Measurements from ENCODE around the gene PRKCE. TPM values are rescaled to one million over a fixed set of nuclear protein-coding genes. Genes with fewer than 3 reads are reported as not detected.

The PRKCE gene
- total RNA-seq, 1 experiment from 2014 or later, result 12.1 TPM

DNA sequence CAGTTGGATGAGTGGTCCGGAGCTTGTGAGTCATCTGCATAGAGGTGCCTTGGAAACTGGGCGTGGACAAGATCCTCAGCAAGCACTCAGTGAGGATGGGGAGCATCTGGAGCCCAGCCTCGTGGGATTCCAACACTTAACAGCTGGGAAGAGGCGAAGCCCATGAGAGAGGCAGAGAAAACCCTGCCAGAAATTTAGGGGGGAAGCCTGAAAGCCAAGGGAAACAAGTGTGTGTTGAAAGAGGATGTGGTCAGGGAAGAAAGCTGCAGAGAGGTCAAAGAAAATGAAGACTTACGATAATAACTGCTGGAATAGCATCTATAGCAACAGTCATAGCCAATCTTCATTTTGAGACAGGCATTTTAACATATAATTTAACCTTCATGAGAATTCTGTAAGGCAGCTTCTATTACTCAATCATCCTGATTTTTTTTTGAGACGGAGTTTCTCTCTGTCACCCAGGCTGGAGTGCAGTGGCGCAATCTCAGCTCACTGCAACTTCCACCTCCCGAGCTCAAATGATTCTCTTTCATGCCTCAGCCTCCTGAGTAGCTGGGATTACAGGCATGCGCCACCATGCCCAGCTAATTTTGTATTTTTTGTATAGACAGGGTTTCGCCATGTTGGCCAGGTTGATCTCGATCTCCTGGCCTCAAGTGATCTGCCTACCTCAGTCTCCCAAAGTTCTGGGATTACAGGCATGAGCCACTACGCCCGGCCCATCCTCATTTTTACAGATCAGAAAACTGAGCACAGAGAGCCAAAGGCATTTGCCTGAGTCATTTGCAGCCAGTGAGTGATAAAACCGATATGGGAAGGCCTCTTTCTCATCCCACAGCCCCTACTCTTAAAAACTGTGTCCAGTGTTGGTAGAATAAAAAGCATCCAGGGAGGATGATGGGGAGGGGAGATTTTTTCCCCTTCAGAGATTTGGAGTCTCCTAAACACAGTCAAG lies 431.3 kb downstream of the PRKCE start:
- Mint-ChIP-seq H3K27me3 (ENCODE audit: insufficient read depth, unreplicated experiment) (no peaks in the 10 kb centered on the region), H3K9me3 (ENCODE audit: unreplicated experiment) (no peaks in the 10 kb centered on the region), H3K4me3 (ENCODE audit: unreplicated experiment) (no peak overlapping the region), H3K27ac (ENCODE audit: low read depth, unreplicated experiment) (no peak overlapping the region), H3K36me3 (ENCODE audit: insufficient read depth, unreplicated experiment) (no peaks in the 10 kb centered on the region), H3K4me1 (ENCODE audit: insufficient read depth, unreplicated experiment) (peaks cover 14% of the 10 kb centered on the region)
- peak; percentile 89 for DNase-seq (ENCODE audit: unreplicated experiment)
- intact Hi-C loops (cut with micrococcal nuclease), result no loop called here
- no peak for TF ChIP-seq CTCF (IDR thresholded peaks at IDR 0.05; ENCODE audit: unreplicated experiment)
- CTCF ChIA-PET, result interaction anchor here (0.5 to 1.3 kb wide), 2 partner anchors 20 to 62 kb away, joined by 3 to 9 read pairs; no protein-coding TSS in a partner anchor
- BruUV-seq (replicated peaks), result no TSS peak
- POLR2A ChIA-PET, result interaction anchor here (1.1 kb wide), 1 partner anchor 13 kb away, joined by 3 read pairs; no protein-coding TSS in a partner anchor

DNA sequence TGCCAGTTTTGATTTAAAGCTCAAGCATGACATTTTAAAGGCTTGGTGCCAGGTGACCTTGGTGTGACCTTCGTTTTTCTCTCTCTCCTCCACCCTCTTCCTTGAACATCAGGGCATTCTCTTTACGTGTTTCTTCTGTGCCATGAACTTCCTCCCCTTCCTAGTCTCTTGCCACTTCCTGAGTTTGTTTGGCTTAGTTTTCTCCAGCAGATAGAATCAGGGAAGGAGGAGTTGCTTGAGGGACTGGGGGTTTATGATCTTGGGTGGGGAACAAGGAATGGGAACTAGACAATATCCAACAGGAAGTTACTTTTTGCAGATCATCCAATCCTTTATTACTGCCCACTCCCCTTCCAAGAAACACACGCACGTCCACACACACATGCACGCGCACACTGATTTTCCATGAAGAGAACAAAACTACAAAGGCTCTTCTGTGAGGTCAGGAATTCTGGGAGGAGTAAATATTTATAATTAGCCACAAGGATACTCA lies 435.1 kb downstream of the PRKCE start:
- no peak overlapping the region for H3K4me3 Mint-ChIP-seq (ENCODE audit: unreplicated experiment)
- POLR2A ChIA-PET, result no interaction called here
- no peaks in the 10 kb centered on the region for H3K27me3 Mint-ChIP-seq (ENCODE audit: insufficient read depth, unreplicated experiment)
- CTCF ChIA-PET, result interaction anchor here (1.0 to 1.1 kb wide), 2 partner anchors 24 to 792 kb away, joined by 3 read pairs; no protein-coding TSS in a partner anchor
- no TSS peak for BruUV-seq (replicated peaks)
- DNase-seq (ENCODE audit: unreplicated experiment), result no peak
- H3K4me1 Mint-ChIP-seq (ENCODE audit: insufficient read depth, unreplicated experiment), result peaks cover 9% of the 10 kb centered on the region
- no peaks in the 10 kb centered on the region for H3K9me3 Mint-ChIP-seq (ENCODE audit: unreplicated experiment)
- intact Hi-C loops (cut with micrococcal nuclease), result no loop called here
- no peak overlapping the region for H3K27ac Mint-ChIP-seq (ENCODE audit: low read depth, unreplicated experiment)
- H3K36me3 Mint-ChIP-seq (ENCODE audit: insufficient read depth, unreplicated experiment), result peaks cover 9% of the 10 kb centered on the region
- TF ChIP-seq CTCF (IDR thresholded peaks at IDR 0.05; ENCODE audit: unreplicated experiment), result no peak

GRCh38 chr2:46087492-46087891 lies 436.0 kb downstream of the PRKCE start:
- peaks cover 3% of the 10 kb centered on the region for H3K4me1 Mint-ChIP-seq (ENCODE audit: insufficient read depth, unreplicated experiment)
- H3K4me3 Mint-ChIP-seq (ENCODE audit: unreplicated experiment), result no peak overlapping the region
- intact Hi-C loops (cut with micrococcal nuclease), result no loop called here
- H3K36me3 Mint-ChIP-seq (ENCODE audit: insufficient read depth, unreplicated experiment), result peaks cover 9% of the 10 kb centered on the region
- POLR2A ChIA-PET, result interaction anchor here (0.9 kb wide), 1 partner anchor 210 kb away, joined by 3 read pairs; the partner anchor contains the start of gene EPAS1
- H3K9me3 Mint-ChIP-seq (ENCODE audit: unreplicated experiment), result no peaks in the 10 kb centered on the region
- no peak overlapping the region for H3K27ac Mint-ChIP-seq (ENCODE audit: low read depth, unreplicated experiment)
- no peak for DNase-seq (ENCODE audit: unreplicated experiment)
- no peak for TF ChIP-seq CTCF (IDR thresholded peaks at IDR 0.05; ENCODE audit: unreplicated experiment)
- no peaks in the 10 kb centered on the region for H3K27me3 Mint-ChIP-seq (ENCODE audit: insufficient read depth, unreplicated experiment)
- no TSS peak for BruUV-seq (replicated peaks)
- CTCF ChIA-PET, result interaction anchor here (1.1 kb wide), 1 partner anchor 791 kb away, joined by 3 read pairs; no protein-coding TSS in a partner anchor

- POLR2A ChIA-PET, result no interaction called here
- CTCF ChIA-PET, result no interaction called here
Observed at GRCh38 chr2:46091004-46091403, 439.5 kb downstream of the PRKCE start.

More at GRCh38 chr2:46091004-46091403, 439.5 kb downstream of the PRKCE start:
- no peak for DNase-seq (ENCODE audit: unreplicated experiment)
- Mint-ChIP-seq H3K9me3 (ENCODE audit: unreplicated experiment) (peaks cover 11% of the 10 kb centered on the region), H3K27ac (ENCODE audit: low read depth, unreplicated experiment) (no peak overlapping the region), H3K27me3 (ENCODE audit: insufficient read depth, unreplicated experiment) (no peaks in the 10 kb centered on the region), H3K4me3 (ENCODE audit: unreplicated experiment) (no peak overlapping the region), H3K36me3 (ENCODE audit: insufficient read depth, unreplicated experiment) (peaks cover 9% of the 10 kb centered on the region), H3K4me1 (ENCODE audit: insufficient read depth, unreplicated experiment) (no peaks in the 10 kb centered on the region)
- no peak for TF ChIP-seq CTCF (IDR thresholded peaks at IDR 0.05; ENCODE audit: unreplicated experiment)
- intact Hi-C loops (cut with micrococcal nuclease), result no loop called here
- no TSS peak for BruUV-seq (replicated peaks)

Data from MCF 10A (cell line).